GM12878 (cell line): ENCODE measurements around the gene ARHGEF25. TPM values are rescaled to one million over a fixed set of nuclear protein-coding genes. Genes with fewer than 3 reads are reported as not detected.

Experiments used
- ATAC-seq: fragments of 200-7000 bp; cut with Tn5 transposase; 3 replicates; pipeline ENCODE4 v1.9.1; 2020; ENCODE audit warnings: mild to moderate bottlenecking, moderate library complexity
- BruUV-seq: library from RNA; stranded (reverse); fragments of 400-500 nt; replicated peaks from 2 replicates; lab custom pipeline; 2021; lab: Mats Ljungman, UMichigan
- CTCF ChIA-PET: fragments of 300-600 bp; sonication (Branson Sonifier 250); formaldehyde crosslinking; extraction: SDS; loops from one replicate; lab custom pipeline; 2021; ENCODE audit warnings: inconsistent platforms; lab: Yijun Ruan, JAX
- POLR2A ChIA-PET: fragments of 350-600 bp; formaldehyde crosslinking; extraction: SDS; loops from one replicate; lab custom pipeline; 2021; ENCODE audit warnings: inconsistent platforms; lab: Charles Lee
- RAD21 ChIA-PET: fragments of 300-600 bp; sonication (Branson Sonifier 250); formaldehyde crosslinking; loops from one replicate; lab custom pipeline; 2023; ENCODE audit warnings: antibody characterized with exemption; ENCODE audit not compliant: unreplicated experiment; lab: Charles Lee
- SMC1A ChIA-PET: fragments of 300-600 bp; sonication (Branson Sonifier 250); formaldehyde crosslinking; loops from one replicate; lab custom pipeline; 2023; ENCODE audit not compliant: unreplicated experiment, uncharacterized antibody; lab: Charles Lee
- DNase-seq: peaks from one replicate; pipeline ENCODE4 v3.0.0-alpha.2; 2011; ENCODE audit warnings: low read depth, low spot score
- FAIRE-seq: peaks from 3 replicates; lab custom pipeline; 2011; peaks lifted over from hg19 to GRCh38; lab: Jason Lieb, UNC
- H2AFZ ChIP-seq: 2 replicates; pipeline ENCODE4 v1.6.0; 2011; ENCODE audit warnings: low read depth, low read length, control low read depth; ENCODE audit not compliant: control insufficient read depth
- H3K27ac ChIP-seq: 2 replicates; pipeline ENCODE4 v1.5.1; 2011; ENCODE audit warnings: control low read depth; ENCODE audit not compliant: control insufficient read depth, insufficient read depth
- H3K27me3 ChIP-seq, 2 experiments: replicated peaks in 1 of 2; 2 replicates each; pipeline versions ENCODE4 v1.6.0 to v1.6.1; 2011; ENCODE audit warnings: low read length in 1 of 2; ENCODE audit not compliant: control insufficient read depth in 2 of 2, insufficient read depth in 2 of 2
- H3K36me3 ChIP-seq, 2 experiments: 2 replicates each; pipeline ENCODE4 v1.5.1; 2011; ENCODE audit warnings: low read length in 1 of 2; ENCODE audit not compliant: control insufficient read depth in 2 of 2, insufficient read depth in 2 of 2
- H3K4me1 ChIP-seq: 2 replicates; pipeline ENCODE4 v1.6.1; 2011; ENCODE audit warnings: mild to moderate bottlenecking, low read length, moderate library complexity, mixed read lengths; ENCODE audit not compliant: control insufficient read depth, insufficient read depth
- H3K4me2 ChIP-seq: 2 replicates; pipeline ENCODE4 v1.6.0; 2011; ENCODE audit warnings: control low read depth; ENCODE audit not compliant: control insufficient read depth, insufficient read depth
- H3K4me3 ChIP-seq: fragments of 200-600 bp; sonication (generic); 2 replicates; pipeline ENCODE4 v1.5.1; 2016
- H3K79me2 ChIP-seq: 2 replicates; pipeline ENCODE4 v1.6.0; 2011; ENCODE audit warnings: low read length; ENCODE audit not compliant: control insufficient read depth, insufficient read depth
- H3K9ac ChIP-seq: 2 replicates; pipeline ENCODE4 v1.8.0; 2011; ENCODE audit warnings: low read length, control low read depth, mixed read lengths; ENCODE audit not compliant: control insufficient read depth, insufficient read depth
- H3K9me3 ChIP-seq: replicated peaks from 3 replicates; pipeline ENCODE4 v1.5.1; 2011; ENCODE audit warnings: mild to moderate bottlenecking, low read length; ENCODE audit not compliant: control insufficient read depth, insufficient read depth
- H4K20me1 ChIP-seq: 2 replicates; pipeline ENCODE4 v1.6.0; 2011; ENCODE audit not compliant: control insufficient read depth, insufficient read depth
- BCLAF1 ChIP-seq: fragments of 450-650 bp; IDR thresholded peaks from 2 replicates; pipeline ENCODE4 v1.6.1; 2017; ENCODE audit warnings: antibody characterized with exemption, mild to moderate bottlenecking, moderate library complexity
- CHD1 ChIP-seq: IDR thresholded peaks from 2 replicates; pipeline ENCODE4 v1.6.1; 2012; ENCODE audit warnings: low read depth, low read length, improper control_type of control experiment
- CUX1 ChIP-seq: IDR thresholded peaks from 2 replicates; pipeline ENCODE4 v1.6.1; 2012; ENCODE audit warnings: improper control_type of control experiment, low read depth, low read length; ENCODE audit not compliant: insufficient replicate concordance
- IKZF1 ChIP-seq: fragments of 450-650 bp; conservative IDR thresholded peaks from 2 replicates; pipeline ENCODE4 v1.6.1; 2017; ENCODE audit warnings: antibody characterized with exemption, mild to moderate bottlenecking
- IRF4 ChIP-seq: IDR thresholded peaks from 2 replicates; pipeline ENCODE4 v1.6.1; 2011; ENCODE audit warnings: low read depth, low read length
- PAX5 ChIP-seq: IDR thresholded peaks from 2 replicates; pipeline ENCODE4 v1.6.1; 2011; ENCODE audit warnings: low read depth, low read length, borderline replicate concordance
- POLR2AphosphoS5 ChIP-seq: IDR thresholded peaks from 2 replicates; pipeline ENCODE4 v1.6.1; 2011; ENCODE audit warnings: mild to moderate bottlenecking, low read length, inconsistent platforms
- TARDBP ChIP-seq: IDR thresholded peaks from 2 replicates; pipeline ENCODE4 v1.6.1; 2016; ENCODE audit warnings: borderline replicate concordance
- ZBED1 ChIP-seq: IDR thresholded peaks from 2 replicates; pipeline ENCODE4 v1.6.1; 2016; ENCODE audit warnings: borderline replicate concordance
- ZBTB33 ChIP-seq: fragments of 450-650 bp; IDR thresholded peaks from 2 replicates; pipeline ENCODE4 v1.6.1; 2017; ENCODE audit warnings: mild to moderate bottlenecking
- WGBS: methylation state at CpG from one replicate; pipeline ENCODE4 v1.1.6; 2016; ENCODE audit warnings: low lambda C conversion rate; ENCODE audit not compliant: insufficient replicate concordance, insufficient coverage; ENCODE audit errors: missing lambda C conversion rate; 5-methylcytosine and 5-hydroxymethylcytosine counted together
- in situ Hi-C: fragments of 300-500 bp; cut with MboI; formaldehyde crosslinking; loops from 9 replicates; pipeline ENCODE4 v1.14.3; 2018; ENCODE audit warnings: mixed read lengths
- intact Hi-C: fragments of 100-400 bp; cut with micrococcal nuclease; formaldehyde crosslinking; loops from one replicate; pipeline ENCODE4 v1.14.2; 2022; ENCODE audit not compliant: unreplicated experiment
- polyA plus RNA-seq, 11 experiments: library from polyadenylated mRNA; depleted of rRNA in 4 of 11; unstranded in 6 of 11; stranded (reverse) in 5 of 11; fragments of >200 nt; fragmentation: Nextera tagmentation in 4 of 11; fragmentation: Illumina TruSeq in 1 of 11; extraction: Ambion mirVana in 4 of 11; extraction: Trizol in 1 of 11; gene quantifications; 1 replicate in 1 of 11; 2 replicates in 10 of 11; pipeline versions ENCODE4 v1.2.1 to v1.2.3, GENCODE V29; 2011 to 2016; ENCODE audit warnings: inconsistent platforms in 2 of 11, missing spikeins in 2 of 11, low read depth in 1 of 11
- total RNA-seq, 4 experiments: library from RNA; depleted of rRNA in 3 of 4; stranded (reverse); fragments of >200 nt in 3 of 4; fragmentation: Illumina TruSeq in 1 of 4; extraction: Trizol in 1 of 4; gene quantifications; 2 replicates each; pipeline versions ENCODE4 v1.2.1 to v1.2.3, GENCODE V29; 2013 to 2021

The ARHGEF25 gene
- total and polyA plus RNA-seq, 10 of the 15 experiments (the other 5 are each of a cell fraction or from before 2014, with no cell fraction given) = 0.08 to 4.5 (median 1.2) TPM; not detected in 3

- no peaks in the 10 kb centered on the region for H3K79me2 ChIP-seq
- no peak overlapping the region for H3K27ac ChIP-seq
- no peaks in the 10 kb centered on the region for H3K9me3 ChIP-seq
- peaks cover 6% of the 10 kb centered on the region for H3K4me1 ChIP-seq
- peaks cover 24 to 25% of the 10 kb centered on the region in 2 experiments; a peak in 3 of 4 replicates for H3K27me3 ChIP-seq
- no peak overlapping the region for H3K9ac ChIP-seq
- H3K4me3 ChIP-seq = no peak overlapping the region
- ChIA-PET RAD21 (interaction anchor here (1.1 to 2.9 kb wide), 2 partner anchors 37 to 161 kb away, joined by 4 to 28 read pairs; partner anchors contain the start of gene GLI1), SMC1A (interaction anchor here (0.9 to 1.9 kb wide), 8 partner anchors 27 to 162 kb away, joined by 3 to 7 read pairs (median 4); partner anchors contain the start of gene PIP4K2C), CTCF (interaction anchor here (0.6 to 7.8 kb wide), 17 partner anchors 9 to 162 kb away, joined by 3 to 119 read pairs (median 5); partner anchors contain the start of genes ARHGEF25, DCTN2 and PIP4K2C), POLR2A (interaction anchor here (1.0 to 1.2 kb wide), 2 partner anchors 9 to 38 kb away, joined by 3 read pairs; partner anchors contain the start of gene ARHGEF25)
- FAIRE-seq (no peak), DNase-seq (no peak), ATAC-seq (no peak)
- no peaks in the 10 kb centered on the region for H3K36me3 ChIP-seq
- no peaks in the 10 kb centered on the region for H4K20me1 ChIP-seq
- H2AFZ ChIP-seq = no peak overlapping the region
- 10% methylated on average over 13 of the region's 13 CpGs for WGBS
- BruUV-seq = no TSS peak
- in situ Hi-C loops = no loop called here
- intact Hi-C loops = loop anchor here (5.0 kb wide), 1 partner anchor 163 kb away; the partner anchor contains the start of genes GLI1 and INHBE
- H3K4me2 ChIP-seq = no peak overlapping the region
- TF ChIP-seq ZBED1 (no peak), CHD1 (no peak), ZBTB33 (no peak), TARDBP (no peak), BCLAF1 (no peak), POLR2AphosphoS5 (no peak), IKZF1 (no peak), PAX5 (no peak), CUX1 (no peak), IRF4 (no peak)
Observed at GRCh38 chr12:57620245-57620935, 9.2 kb downstream of the ARHGEF25 start.
